HG02642 (cell line): ENCODE results near the gene ZBTB21.

ENCODE experiments used
- ATAC-seq: cut with Tn5 transposase; IDR thresholded peaks from one replicate; pipeline ENCODE4 v1.9.1; 2021; ENCODE audit warnings: mild to moderate bottlenecking; ENCODE audit not compliant: unreplicated experiment, poor library complexity

Gene ZBTB21

DNA sequence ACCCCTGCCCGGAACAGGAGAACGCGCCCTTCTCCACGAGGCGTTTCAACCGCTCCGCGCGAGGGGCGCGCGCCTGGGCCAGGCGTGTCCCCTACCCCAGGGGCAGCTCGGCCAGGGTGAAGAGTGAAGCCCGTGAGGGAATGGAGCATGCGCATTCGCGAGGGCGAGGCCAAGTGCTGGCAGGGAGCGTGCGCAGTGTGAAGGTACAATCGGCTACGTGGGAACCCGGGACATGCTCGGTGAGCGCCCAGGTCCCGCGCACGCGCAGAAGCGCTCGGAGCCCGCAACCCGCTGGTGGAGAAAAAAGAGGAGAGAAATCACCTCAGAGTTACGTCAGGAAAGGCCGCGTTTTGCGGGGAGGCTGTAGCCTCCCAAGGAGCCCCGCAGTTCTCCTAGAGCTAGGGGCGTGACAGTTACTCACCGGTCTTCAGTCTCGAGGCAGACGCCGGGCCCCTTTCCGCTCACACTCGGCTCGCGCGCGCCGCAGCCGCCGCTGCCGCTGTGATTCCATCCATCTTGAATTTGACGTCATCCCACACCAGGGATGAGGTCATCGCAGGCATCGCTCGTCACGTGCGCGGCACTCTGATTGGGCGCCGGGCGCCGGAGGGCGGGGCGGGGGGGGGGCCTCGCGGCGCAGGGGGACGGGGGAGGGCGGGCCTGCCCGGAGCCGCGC is at the start of gene ZBTB21:
ZBTB21 (minus strand) TSS at position 530 of the 676 bp plus-strand sequence. CDS start 16,265 bp downstream, outside the sequence.
- ATAC-seq, result peak; percentile 75

DNA sequence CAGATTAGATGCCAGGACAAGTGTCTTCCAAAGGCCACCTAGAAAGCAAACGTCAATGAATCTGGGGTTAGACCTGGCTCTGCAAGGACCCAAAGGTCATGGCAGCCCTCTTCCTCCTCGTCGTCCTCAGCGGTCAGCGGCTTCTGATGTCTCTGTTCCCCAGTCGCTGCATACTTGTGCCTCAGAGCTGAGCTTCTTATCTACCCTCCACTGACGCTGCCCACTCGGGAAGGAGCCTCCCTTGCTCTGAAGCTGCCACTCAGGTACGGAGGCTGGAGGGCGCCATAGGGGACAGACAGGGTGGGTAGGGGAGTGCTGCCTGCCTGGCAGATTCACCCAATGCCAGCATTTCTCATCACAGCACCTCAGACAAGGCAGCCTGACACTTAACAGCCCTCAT is 49.6 kb upstream of the ZBTB21 start:
- ATAC-seq, result no peak

DNA sequence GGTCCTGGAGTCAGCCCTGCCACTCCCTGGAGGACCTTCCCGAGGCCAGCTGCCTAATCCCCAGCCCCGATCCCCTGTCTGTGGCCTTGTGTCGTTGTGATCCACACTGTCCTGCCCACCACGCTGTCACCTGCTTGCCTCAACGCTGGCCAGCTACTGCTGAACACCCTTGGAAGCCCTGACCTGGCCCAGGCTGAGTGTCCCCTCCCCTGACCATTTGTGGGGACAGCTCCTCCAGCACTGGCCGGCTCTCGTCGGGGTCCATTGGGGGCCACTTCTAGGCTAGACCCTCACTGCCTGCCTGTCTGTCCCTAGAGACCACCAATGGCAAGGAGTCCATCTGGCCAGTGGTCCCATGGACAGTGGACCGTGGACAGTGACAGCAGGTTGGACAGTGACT is 49.0 kb upstream of the ZBTB21 start:
- no peak for ATAC-seq

DNA sequence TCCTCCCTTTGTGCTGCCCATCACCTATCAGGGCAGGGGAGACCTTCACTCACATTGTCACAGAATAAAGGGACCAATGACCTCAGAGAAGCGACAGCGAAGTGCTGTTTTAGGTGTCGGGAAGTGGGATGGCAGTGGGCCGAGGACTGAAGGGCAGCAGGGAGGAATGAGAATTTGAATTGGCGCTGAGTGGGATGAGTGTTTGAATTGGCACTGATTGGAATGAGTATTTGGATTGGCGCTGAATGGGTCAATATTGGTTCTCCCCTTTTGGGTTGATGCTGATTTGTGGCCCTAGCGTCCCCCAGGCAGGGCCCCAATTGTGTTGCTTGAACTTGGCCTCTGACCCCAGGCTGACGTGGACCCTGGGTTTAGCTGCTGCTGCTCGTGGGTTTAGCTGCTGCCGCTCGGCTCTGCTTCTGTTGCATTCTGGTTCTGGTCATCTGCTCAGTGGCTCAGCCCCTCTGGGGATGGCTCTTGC is 48.5 kb upstream of the ZBTB21 start:
- ATAC-seq, result no peak

DNA sequence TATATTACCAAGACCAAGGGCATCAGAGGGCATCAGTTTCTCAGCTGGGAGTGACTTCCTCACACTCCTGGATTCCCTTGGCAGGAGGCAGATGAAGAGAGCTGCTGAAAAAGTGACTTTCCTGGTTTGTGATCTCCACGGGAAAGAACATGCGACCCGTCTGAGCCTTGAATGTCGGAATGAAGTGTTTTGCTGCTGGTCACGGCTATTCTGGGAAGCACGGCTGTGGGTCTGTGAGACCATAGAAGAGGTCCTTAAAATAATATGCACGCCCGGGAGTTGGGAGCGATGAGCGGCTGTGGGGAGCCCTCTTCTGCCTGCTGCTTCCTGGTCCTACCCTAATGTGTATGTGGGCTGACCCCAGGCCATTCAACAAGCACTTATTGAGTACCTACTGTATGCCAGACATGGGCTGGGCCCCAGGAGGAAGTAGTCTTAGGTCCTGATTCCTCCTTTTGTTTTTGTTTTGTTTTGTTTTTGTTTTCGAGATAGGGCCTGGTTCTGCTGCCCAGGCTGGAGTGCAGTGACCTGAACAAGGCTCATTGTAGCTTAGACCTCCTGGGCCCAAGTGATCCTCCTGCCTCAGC is 47.8 kb upstream of the ZBTB21 start:
- ATAC-seq, result no peak

DNA sequence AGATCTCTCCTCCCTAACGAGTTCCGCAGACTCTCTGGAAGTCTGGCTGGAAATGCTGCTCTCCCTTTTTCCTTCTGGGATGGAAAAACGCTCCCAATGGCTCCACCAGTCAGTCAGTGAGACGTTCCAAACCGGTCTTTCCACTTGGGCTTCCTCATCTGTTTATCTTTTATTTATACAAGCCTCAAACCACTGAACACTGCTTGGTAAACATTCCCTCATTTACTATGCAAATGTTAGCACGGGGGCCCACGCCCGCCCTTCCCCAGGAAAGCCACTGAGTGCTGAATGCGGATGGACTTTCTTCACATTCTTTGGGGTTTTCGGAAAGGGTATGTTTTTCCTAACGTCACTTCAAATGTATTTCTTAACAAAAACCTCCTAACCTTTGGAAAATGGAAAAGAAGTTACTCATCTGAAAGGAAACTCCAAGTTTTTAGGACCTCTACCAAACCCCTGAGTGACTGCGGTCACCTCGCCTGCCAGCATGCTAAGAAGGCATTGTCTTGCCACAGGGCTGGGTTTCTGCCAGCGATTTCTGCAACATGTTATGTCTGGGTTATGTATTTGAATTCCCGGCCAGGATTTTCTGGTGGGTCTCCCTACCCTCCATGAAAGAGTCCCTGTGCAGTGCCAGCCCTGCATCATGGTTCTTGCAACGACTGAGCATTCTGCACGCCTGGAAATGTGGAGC is 47.0 kb upstream of the ZBTB21 start:
- ATAC-seq, result no peak

DNA sequence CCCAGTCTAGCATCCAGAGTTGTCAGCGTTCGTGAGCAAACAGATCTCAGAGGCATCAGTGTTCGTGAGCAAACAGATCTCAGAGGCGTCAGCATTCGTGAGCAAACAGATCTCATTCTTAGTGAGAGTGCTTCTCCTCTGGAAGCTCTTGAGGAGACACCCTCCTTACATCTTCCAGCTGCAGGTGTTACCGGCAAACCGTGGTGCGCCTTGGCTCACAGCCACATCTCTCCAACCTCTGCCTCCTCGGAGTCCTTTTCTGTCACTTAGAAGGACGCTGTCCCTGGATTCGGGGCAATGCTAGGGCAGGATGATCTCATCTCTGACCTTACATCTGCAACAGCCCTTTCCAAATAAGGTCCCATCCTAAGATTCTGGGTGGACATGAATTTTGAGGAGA is 46.3 kb upstream of the ZBTB21 start:
- ATAC-seq, result no peak

DNA sequence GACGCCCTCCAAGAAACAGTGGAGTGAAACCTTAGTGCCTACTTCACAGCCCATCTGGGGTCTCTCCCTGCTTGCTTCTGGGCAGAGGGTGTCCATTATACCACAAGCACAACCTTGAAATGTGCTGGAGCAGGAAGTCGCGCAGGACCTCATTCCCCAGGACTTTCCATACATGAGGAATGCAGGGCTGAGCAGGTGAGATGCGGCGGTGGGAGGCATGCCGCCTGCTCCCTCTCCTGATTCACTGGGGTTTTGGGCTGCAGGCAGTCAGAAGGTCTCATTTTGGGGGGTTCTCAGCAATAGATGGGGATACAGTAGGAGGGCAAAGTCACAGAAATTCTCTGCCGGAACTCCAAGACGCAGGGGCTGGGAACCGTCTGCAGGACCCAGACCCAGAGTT is 45.3 kb upstream of the ZBTB21 start:
- no peak for ATAC-seq

DNA sequence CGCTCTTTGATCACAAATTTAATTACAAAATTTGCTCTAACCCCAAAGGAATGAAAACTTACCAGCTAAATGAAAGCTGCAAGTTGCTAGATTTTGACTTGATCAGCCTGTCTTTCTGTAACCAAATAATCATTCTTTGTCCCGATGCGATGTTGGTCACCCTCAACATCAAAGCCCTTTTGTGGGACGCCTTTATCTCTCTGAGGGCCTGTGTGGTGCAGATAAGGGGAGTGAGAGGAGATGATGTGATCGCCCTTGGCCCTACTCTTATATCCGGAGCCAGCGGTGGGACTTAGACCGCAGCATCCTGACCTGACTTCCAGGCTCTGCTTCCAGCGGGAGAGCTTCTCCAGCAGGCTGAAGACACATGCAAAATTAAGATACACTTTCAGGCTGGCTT is 41.6 kb upstream of the ZBTB21 start:
- ATAC-seq, result no peak

DNA sequence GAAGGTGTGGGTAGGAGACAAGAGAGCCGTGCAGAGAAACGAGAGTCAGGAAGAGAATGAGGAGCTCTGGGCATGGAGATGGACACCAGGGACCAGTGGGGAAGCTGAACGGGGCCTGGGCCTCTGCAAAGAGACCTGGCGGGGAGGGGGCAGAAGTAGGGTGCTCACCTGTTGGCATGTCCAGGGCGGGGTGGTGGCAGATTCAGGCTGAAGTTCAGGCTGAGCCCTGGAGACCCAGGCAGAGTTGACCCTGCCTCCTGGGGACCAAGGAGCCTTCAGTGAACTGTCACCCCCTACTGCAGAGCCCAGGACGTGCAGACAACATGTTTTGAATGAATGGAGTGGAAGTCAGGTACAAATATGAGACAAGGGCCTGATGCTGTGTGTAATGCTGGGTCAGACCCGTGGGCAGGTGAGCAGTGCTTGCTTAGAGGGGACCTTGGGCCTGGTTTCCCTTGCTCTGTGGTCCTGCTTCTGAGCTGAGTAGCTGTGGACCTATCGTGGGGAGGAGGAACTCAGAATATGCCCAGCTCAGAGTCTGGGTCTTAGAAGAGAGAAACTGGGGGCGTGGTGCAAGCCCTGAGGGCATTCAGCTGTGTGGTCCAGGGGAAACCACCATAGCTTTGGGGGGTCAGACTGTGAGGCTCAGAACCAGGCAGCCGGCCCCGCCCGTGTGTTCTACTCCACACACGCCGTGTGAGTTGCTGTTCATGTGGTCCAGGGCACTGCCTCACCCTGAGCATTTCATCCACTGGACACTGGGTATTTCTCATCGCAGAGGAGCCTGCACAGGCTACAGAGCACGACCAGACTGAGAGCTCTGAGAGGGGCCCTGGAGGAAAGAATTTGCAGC is 39.6 kb upstream of the ZBTB21 start:
- ATAC-seq, result no peak

DNA sequence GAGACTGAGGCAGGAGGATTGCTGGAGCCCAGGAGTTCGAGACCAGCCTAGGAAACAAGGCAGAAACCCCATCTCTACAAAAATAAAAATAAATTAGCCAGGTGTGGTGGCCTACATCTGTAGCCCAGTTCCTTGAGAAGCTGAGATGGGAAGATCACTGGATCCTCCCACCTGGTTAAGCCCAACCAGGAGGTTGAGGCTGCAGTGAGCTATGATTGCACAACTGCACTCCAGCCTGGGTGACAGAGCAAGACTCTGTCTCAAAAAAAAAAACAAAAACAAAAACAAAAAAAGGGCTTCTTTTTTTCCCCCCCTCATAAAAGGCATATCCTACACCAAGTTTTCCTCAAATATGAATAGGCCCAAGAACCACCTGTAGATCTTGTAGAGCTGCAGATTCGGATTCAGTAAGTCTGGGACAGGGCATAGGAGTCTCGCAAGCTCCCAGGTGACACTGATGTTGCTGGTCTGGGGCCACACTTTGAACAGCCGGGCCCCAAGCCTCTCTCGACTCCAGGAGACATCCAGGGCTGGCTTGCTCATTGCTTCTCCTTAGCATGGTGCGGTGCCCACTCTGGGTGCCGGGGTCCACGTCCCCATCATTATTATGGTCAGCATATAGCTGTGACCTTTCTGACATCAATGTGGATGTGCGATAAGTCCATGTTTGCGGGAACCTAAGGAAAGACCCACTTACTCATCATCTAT is 38.9 kb upstream of the ZBTB21 start:
- no peak for ATAC-seq

DNA sequence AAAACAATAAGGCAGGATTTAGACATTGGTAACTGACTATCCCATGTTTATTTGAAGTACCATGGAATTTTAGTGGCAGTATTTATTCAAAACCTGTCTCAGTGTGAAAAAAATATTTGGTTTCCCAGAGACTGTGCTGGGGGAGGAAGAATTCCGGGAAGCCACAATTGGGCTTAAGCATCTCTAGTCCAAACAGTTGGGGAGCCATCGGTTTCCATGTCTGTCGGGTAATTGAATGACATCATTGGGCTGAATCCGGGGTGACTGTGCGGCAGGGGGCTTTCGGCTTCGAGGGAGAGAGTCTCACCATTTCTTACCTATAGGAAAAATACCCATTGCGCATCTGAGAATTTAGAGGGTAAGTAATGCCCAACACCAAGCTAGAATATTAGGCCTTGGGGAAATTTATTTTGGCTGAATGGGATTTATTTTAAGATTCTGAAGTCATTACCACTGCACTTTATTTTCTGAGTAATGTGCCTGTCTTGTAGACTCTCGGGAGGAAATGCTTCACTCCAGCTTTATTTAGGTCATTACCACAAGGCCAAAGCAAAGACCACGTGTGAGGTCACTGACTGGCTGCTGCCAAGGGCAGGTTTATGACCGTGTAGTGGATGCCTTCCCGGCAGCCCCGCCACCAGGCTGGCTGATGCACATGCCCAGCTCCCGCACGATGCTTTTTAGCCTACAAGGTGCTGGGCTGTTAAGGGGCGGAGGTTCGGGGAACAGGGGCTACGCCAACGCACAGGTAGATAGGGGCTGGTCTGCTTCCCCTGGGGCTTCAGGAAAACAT is 37.9 kb upstream of the ZBTB21 start:
- ATAC-seq, result no peak

DNA sequence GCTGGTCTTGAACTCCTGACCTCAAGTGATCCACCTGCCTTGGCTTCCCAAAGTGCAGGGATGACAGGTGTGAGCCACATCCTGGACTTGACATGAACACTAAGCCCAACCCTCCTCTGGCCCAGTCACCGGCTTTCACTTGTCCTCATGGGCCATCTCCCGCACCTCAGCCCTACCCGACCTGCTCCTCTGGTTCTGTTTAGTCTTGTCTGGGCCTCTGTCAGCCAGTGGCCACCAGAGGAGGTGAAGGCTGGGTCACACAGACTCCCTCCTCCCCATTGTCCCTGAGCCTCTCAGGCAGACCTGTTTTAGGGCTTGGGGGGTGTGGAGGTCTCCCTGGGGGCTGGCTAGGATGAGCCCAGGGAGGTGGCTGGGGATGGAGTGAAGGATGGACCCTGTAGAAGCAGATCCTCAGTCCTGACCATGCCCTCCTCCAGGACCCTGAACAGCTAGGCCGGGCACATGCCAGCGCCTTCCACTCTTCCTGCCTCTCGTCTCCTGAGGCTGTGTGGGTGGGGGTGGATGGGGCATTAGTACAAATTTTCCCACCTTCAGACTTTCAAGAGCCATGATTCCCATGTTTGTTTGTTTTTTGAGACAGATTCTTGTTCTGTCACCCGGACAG is 34.8 kb upstream of the ZBTB21 start:
- ATAC-seq, result no peak

DNA sequence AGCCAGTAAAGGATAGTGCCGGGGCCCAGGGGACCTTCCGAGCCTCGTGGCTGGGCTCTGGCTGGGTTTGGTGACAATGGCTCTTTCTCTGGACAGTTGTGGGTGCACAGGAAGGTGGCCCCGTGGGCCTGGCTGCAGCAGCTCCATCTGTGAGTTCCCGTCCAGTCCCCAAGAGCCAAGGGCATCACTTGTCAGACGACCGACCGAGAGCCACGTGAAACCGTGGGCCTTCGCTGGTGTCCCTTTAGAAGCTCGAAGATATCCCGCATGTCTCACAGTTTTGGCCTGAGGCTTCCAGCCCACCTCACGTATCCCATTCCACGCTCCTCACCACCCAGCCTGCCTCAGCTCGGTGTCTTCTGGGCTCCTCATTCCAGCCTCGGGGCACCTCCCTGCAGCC is 33.8 kb upstream of the ZBTB21 start:
- no peak for ATAC-seq

DNA sequence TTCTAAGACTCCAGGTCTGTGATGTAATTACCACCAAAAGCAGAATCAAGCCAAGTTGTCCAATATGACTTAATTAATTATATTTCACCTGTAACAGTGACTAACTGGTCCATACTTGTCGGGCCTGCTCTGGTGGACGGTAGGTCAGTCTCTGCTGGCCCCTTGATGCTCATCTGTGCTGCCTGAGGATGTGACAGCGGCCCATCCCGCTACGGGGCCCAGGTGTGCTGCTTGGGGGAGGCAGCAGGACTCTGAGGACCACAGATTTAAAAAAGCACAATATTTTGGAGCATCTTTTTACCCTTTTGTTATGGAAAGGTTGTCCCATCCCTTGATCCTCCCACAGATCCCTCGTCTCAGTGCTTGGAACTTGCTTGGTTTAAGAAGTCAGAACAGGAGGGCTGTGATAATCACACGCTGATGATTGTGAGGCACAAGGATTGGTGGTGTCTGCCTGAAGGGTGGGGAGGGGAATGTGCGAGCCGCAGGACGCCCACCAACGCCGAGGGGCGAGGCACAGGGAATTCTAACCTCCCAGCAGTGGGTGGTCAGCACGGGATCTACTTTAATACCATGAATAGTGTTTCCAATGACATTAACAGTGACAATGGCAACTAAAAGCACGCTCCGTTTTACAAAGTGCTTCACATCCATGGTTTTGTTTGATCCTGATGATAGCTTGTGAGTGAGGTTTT is 33.2 kb upstream of the ZBTB21 start:
- no peak for ATAC-seq

DNA sequence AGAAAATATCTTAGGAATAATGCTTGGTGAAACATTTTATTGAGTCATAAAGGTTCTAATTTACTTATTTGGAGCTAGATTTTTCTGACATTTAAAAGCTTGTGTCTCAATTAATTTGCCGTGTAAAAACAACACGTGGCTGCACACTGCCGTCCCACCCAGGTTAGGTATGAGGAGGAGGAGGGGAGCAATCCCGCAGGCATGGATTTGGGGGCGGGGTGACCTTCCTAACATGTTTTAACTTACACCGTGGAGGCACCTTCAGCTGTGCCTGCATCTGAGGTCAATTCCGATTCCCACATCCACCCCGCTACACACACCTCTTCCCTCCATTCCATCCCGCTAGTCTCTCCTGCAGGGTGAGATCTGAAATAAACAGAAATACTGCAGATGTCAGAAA is 32.5 kb upstream of the ZBTB21 start:
- no peak for ATAC-seq

DNA sequence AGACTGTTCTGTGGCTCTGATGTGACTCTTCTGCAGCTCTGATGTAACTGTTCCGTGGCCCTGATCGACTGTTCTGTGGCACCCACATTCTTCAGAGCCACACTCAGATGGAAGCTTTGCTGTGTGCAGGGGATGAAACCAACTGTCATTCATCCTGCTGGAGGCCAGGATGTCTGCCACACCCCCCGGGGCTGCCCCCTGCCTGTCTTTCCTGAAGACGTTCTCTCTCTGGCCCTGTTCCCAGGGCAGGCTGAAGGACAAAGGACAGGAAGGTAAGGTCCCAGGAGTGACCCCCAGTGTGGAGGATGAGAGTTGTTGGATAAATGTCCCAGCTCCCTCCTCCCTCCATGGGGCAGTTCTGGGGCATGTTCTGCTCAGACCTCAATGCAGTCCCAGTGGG is 31.6 kb upstream of the ZBTB21 start:
- ATAC-seq, result no peak

DNA sequence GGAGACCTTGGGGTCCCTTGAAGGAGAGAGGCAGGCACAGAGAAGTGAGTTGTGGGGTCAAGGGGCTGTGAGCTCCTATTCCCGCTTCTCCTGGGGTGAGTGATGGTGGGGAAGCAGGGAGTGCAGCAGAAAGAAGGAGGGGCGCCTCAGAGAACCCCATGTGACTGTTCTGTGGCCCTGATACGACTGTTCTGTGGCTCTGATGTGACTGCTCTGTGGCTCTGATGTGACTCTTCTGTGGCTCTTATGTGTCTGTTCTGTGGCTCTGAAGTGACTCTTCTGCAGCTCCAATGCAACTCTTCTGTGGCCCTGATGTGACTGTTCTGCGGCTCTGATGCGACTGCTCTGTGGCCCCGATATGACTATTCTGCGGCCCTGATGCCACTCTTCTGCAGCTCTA is 31.1 kb upstream of the ZBTB21 start:
- no peak for ATAC-seq
